GM12878 (cell line): Measurements from ENCODE around the gene PKDREJ. TPM values are rescaled to one million over a fixed set of nuclear protein-coding genes. Genes with fewer than 3 reads are reported as not detected.
A peak's percentile ranks its signal among the peaks of the same experiment; 100 is the strongest.

ENCODE experiments used
- BACH1 ChIP-seq: fragments of 450-650 bp; IDR thresholded peaks from 2 replicates; pipeline ENCODE4 v1.6.1; 2017; ENCODE audit warnings: mild to moderate bottlenecking, borderline replicate concordance
- BHLHE40 ChIP-seq, 2 experiments: fragments of 450-650 bp in 1 of 2; IDR thresholded peaks; 2 replicates each; pipeline ENCODE4 v1.6.1; 2011 to 2017; ENCODE audit warnings: low read depth in 2 of 2, borderline replicate concordance in 1 of 2, improper control_type of control experiment in 1 of 2, low read length in 1 of 2, mild to moderate bottlenecking in 1 of 2
- DPF2 ChIP-seq: fragments of 450-650 bp; IDR thresholded peaks from 2 replicates; pipeline ENCODE4 v1.6.1; 2017; ENCODE audit warnings: mild to moderate bottlenecking
- FOXK2 ChIP-seq: fragments of 450-650 bp; IDR thresholded peaks from 2 replicates; pipeline ENCODE4 v1.6.1; 2017; ENCODE audit warnings: mild to moderate bottlenecking, moderate library complexity
- IKZF2 ChIP-seq, 2 experiments: fragments of 450-650 bp; IDR thresholded peaks; 2 replicates each; pipeline ENCODE4 v1.6.1; 2017; ENCODE audit warnings: mild to moderate bottlenecking in 2 of 2, moderate library complexity in 2 of 2
- PAX5 ChIP-seq: IDR thresholded peaks from 2 replicates; pipeline ENCODE4 v1.6.1; 2011; ENCODE audit warnings: low read depth, low read length, borderline replicate concordance
- SMARCA5 ChIP-seq: fragments of 450-650 bp; IDR thresholded peaks from 2 replicates; pipeline ENCODE4 v1.6.1; 2017; ENCODE audit warnings: mild to moderate bottlenecking
- ZNF687 ChIP-seq: fragments of 450-650 bp; IDR thresholded peaks from 2 replicates; pipeline ENCODE4 v1.6.1; 2017; ENCODE audit warnings: mild to moderate bottlenecking, moderate library complexity
- polyA plus RNA-seq, 11 experiments: library from polyadenylated mRNA; depleted of rRNA in 4 of 11; unstranded in 6 of 11; stranded (reverse) in 5 of 11; fragments of >200 nt; fragmentation: Nextera tagmentation in 4 of 11; fragmentation: Illumina TruSeq in 1 of 11; extraction: Ambion mirVana in 4 of 11; extraction: Trizol in 1 of 11; gene quantifications; 1 replicate in 1 of 11; 2 replicates in 10 of 11; pipeline versions ENCODE4 v1.2.1 to v1.2.3, GENCODE V29; 2011 to 2016; ENCODE audit warnings: inconsistent platforms in 2 of 11, missing spikeins in 2 of 11, low read depth in 1 of 11
- total RNA-seq, 4 experiments: library from RNA; depleted of rRNA in 3 of 4; stranded (reverse); fragments of >200 nt in 3 of 4; fragmentation: Illumina TruSeq in 1 of 4; extraction: Trizol in 1 of 4; gene quantifications; 2 replicates each; pipeline versions ENCODE4 v1.2.1 to v1.2.3, GENCODE V29; 2013 to 2021
- TF ChIP-seq, protein P1 (sequence below): IDR thresholded peaks from 2 replicates; pipeline ENCODE4 v1.6.1; 2011; ENCODE audit warnings: low read depth, low read length, improper control_type of control experiment, borderline replicate concordance
- TF ChIP-seq, protein P2 (sequence below): fragments of 450-650 bp; IDR thresholded peaks from 2 replicates; pipeline ENCODE4 v1.6.1; 2016; ENCODE audit warnings: mild to moderate bottlenecking
- TF ChIP-seq, protein P3 (sequence below): fragments of 450-650 bp; IDR thresholded peaks from 2 replicates; pipeline ENCODE4 v1.6.1; 2017; ENCODE audit warnings: low read depth, mild to moderate bottlenecking, moderate library complexity
- TF ChIP-seq, protein P4 (sequence below): IDR thresholded peaks from 2 replicates; pipeline ENCODE4 v1.6.1; 2011; ENCODE audit warnings: low read depth, mild to moderate bottlenecking, low read length, moderate library complexity, borderline replicate concordance; ENCODE audit errors: extremely low read depth

Gene PKDREJ
- total and polyA plus RNA-seq, 10 of the 15 experiments (the other 5 are each of a cell fraction or from before 2014, with no cell fraction given): 0.02 to 0.03 TPM; not detected in 8

GRCh38 chr22:46280999-46281623 is 18.0 kb upstream of the PKDREJ start (continued):
- TF ChIP-seq BHLHE40 (IDR thresholded peaks at IDR 0.05; ENCODE audit: borderline replicate concordance in 1 of 2, low read depth in 2 of 2, low read length in 1 of 2) (peak in 1 of 2 experiments; percentile 62; a peak in 2 of 4 replicates), FOXK2 (peak; percentile 59; the same call in 1 of the 2 replicates), SMARCA5 (peak; percentile 76), PAX5 (0 out of 2 replicates have a peak, but pooled peaks have one; percentile 21), ZNF687 (peak; percentile 90), BACH1 (peak; percentile 43; the same call in 1 of the 2 replicates), DPF2 (peak; percentile 51; the same call in 1 of the 2 replicates), IKZF2 (IDR thresholded peaks at IDR 0.05) (peak in 1 of 2 experiments; percentile 27; a peak in 2 of 4 replicates)
- TF ChIP-seq, protein P1, sequence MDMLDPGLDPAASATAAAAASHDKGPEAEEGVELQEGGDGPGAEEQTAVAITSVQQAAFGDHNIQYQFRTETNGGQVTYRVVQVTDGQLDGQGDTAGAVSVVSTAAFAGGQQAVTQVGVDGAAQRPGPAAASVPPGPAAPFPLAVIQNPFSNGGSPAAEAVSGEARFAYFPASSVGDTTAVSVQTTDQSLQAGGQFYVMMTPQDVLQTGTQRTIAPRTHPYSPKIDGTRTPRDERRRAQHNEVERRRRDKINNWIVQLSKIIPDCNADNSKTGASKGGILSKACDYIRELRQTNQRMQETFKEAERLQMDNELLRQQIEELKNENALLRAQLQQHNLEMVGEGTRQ: peak; percentile 52; the same call in 1 of the 2 replicates
- TF ChIP-seq, protein P2, sequence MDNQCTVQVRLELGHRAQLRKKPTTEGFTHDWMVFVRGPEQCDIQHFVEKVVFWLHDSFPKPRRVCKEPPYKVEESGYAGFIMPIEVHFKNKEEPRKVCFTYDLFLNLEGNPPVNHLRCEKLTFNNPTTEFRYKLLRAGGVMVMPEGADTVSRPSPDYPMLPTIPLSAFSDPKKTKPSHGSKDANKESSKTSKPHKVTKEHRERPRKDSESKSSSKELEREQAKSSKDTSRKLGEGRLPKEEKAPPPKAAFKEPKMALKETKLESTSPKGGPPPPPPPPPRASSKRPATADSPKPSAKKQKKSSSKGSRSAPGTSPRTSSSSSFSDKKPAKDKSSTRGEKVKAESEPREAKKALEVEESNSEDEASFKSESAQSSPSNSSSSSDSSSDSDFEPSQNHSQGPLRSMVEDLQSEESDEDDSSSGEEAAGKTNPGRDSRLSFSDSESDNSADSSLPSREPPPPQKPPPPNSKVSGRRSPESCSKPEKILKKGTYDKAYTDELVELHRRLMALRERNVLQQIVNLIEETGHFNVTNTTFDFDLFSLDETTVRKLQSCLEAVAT: 0 out of 2 replicates have a peak, but pooled peaks have one; percentile 37
- TF ChIP-seq, protein P3, sequence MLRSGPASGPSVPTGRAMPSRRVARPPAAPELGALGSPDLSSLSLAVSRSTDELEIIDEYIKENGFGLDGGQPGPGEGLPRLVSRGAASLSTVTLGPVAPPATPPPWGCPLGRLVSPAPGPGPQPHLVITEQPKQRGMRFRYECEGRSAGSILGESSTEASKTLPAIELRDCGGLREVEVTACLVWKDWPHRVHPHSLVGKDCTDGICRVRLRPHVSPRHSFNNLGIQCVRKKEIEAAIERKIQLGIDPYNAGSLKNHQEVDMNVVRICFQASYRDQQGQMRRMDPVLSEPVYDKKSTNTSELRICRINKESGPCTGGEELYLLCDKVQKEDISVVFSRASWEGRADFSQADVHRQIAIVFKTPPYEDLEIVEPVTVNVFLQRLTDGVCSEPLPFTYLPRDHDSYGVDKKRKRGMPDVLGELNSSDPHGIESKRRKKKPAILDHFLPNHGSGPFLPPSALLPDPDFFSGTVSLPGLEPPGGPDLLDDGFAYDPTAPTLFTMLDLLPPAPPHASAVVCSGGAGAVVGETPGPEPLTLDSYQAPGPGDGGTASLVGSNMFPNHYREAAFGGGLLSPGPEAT: peak; percentile 78
- TF ChIP-seq, protein P4, sequence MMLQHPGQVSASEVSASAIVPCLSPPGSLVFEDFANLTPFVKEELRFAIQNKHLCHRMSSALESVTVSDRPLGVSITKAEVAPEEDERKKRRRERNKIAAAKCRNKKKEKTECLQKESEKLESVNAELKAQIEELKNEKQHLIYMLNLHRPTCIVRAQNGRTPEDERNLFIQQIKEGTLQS: no peak
